Astrocyte (in vitro differentiated cells and primary cell): ENCODE results near the gene NECTIN1.

ENCODE experiments used
- CTCF ChIP-seq: IDR thresholded peaks from 2 replicates; pipeline ENCODE4 v1.5.1; 2011; ENCODE audit warnings: low read depth, mild to moderate bottlenecking, inconsistent platforms, low read length, moderate library complexity; ENCODE audit not compliant: insufficient read depth
- EZH2 ChIP-seq: IDR thresholded peaks from 2 replicates; pipeline ENCODE4 v1.6.1; 2012; ENCODE audit warnings: mild to moderate bottlenecking, low read length, inconsistent platforms; ENCODE audit not compliant: insufficient read depth

- TF ChIP-seq CTCF (no peak), EZH2 (no peak)
These were observed 32.4 kb downstream of the NECTIN1 start for GRCh38 chr11:119696378-119697222.
